Measurements from ENCODE around the gene PHLDA3. TPM values are rescaled to one million over a fixed set of nuclear protein-coding genes. Genes with fewer than 3 reads are reported as not detected.

Gene PHLDA3
- total and polyA plus RNA-seq, 2 of the 13 experiments (the other 11 are each of a cell fraction or from before 2014, with no cell fraction given) = 16.7 to 33.6 TPM

- Histone ChIP-seq H3K9me3 (ENCODE audit: low read length) (no peaks in the 10 kb centered on the region), H3K4me3 (replicated peaks in 1 of 3; ENCODE audit: insufficient read depth in 1 of 3, low read depth in 2 of 3, low read length in 3 of 3) (peak overlapping the region in 2 of 3 experiments; percentile 2 to 30; a peak in 1 of 6 replicates), H3K9ac (ENCODE audit: insufficient read depth, low read depth, low read length) (no peak overlapping the region), H3K36me3 (replicated peaks in 1 of 2; ENCODE audit: control insufficient read depth in 1 of 2, insufficient read depth in 2 of 2, low read length in 2 of 2) (no peaks in the 10 kb centered on the region), H2AFZ (ENCODE audit: low read length) (no peak overlapping the region), H3K27ac (ENCODE audit: extremely low read length, insufficient read depth, low read length) (no peak overlapping the region), H3K4me1 (ENCODE audit: insufficient read depth, low read length) (peaks cover 33% of the 10 kb centered on the region), H3K27me3 (ENCODE audit: control insufficient read depth in 1 of 2, insufficient read depth in 2 of 2, low read length in 2 of 2) (peaks cover 1 to 31% of the 10 kb centered on the region in 2 experiments; a peak in 4 of 5 replicates), H4K20me1 (ENCODE audit: insufficient read depth, low read length) (no peaks in the 10 kb centered on the region), H3K4me2 (ENCODE audit: low read depth, low read length) (peak overlapping the region; percentile 50), H3K79me2 (ENCODE audit: insufficient read depth, low read length) (no peaks in the 10 kb centered on the region)
- ChIA-PET CTCF (ENCODE audit: low intra/inter-chr PET ratio, low total read pairs) (no interaction called here), POLR2A (interaction anchor here (1.8 to 2.0 kb wide), 2 partner anchors 12 to 51 kb away, joined by 5 read pairs; partner anchors contain the start of gene PHLDA3)
- in situ Hi-C loops (cut with HindIII; ENCODE audit: extremely low pct_ligation_motif_present, low pct_unique_long_range_greater_than_20kb) = no loop called here
- intact Hi-C loops (cut with micrococcal nuclease; ENCODE audit: unreplicated experiment) = no loop called here
- DNase-seq (ENCODE audit: low spot score) (peak; percentile 65), ATAC-seq (peak; percentile 73), FAIRE-seq (peak; percentile 51)
- 10% methylated on average over 11 of the region's 11 CpGs for WGBS (ENCODE audit: low lambda C conversion rate)
- no TSS peak for BruUV-seq (replicated peaks)
- peak; percentile 36; the same call in 1 of the 2 replicates for TF ChIP-seq SAP130 (CRISPR knock-in tag; IDR thresholded peaks at IDR 0.05; ENCODE audit: low read depth)
- TF ChIP-seq, protein P1, sequence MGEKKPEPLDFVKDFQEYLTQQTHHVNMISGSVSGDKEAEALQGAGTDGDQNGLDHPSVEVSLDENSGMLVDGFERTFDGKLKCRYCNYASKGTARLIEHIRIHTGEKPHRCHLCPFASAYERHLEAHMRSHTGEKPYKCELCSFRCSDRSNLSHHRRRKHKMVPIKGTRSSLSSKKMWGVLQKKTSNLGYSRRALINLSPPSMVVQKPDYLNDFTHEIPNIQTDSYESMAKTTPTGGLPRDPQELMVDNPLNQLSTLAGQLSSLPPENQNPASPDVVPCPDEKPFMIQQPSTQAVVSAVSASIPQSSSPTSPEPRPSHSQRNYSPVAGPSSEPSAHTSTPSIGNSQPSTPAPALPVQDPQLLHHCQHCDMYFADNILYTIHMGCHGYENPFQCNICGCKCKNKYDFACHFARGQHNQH (CRISPR knock-in tag; IDR thresholded peaks at IDR 0.05) = no peak
- TF ChIP-seq ZNF567 (CRISPR knock-in tag; IDR thresholded peaks at IDR 0.05; ENCODE audit: borderline replicate concordance) = no peak
- TF ChIP-seq CEBPG (CRISPR knock-in tag; IDR thresholded peaks at IDR 0.05) = peak; percentile 90
- no peak for TF ChIP-seq ZNF121 (CRISPR knock-in tag; IDR thresholded peaks at IDR 0.05)
- TF ChIP-seq ELF3 (CRISPR knock-in tag; IDR thresholded peaks at IDR 0.05) = no peak
- no peak for TF ChIP-seq ZNF816 (CRISPR knock-in tag; IDR thresholded peaks at IDR 0.05; ENCODE audit: borderline replicate concordance)
- TF ChIP-seq CEBPB (IDR thresholded peaks at IDR 0.05; ENCODE audit: borderline replicate concordance, low read depth, low read length) = peak; percentile 96
- TF ChIP-seq, protein P2, sequence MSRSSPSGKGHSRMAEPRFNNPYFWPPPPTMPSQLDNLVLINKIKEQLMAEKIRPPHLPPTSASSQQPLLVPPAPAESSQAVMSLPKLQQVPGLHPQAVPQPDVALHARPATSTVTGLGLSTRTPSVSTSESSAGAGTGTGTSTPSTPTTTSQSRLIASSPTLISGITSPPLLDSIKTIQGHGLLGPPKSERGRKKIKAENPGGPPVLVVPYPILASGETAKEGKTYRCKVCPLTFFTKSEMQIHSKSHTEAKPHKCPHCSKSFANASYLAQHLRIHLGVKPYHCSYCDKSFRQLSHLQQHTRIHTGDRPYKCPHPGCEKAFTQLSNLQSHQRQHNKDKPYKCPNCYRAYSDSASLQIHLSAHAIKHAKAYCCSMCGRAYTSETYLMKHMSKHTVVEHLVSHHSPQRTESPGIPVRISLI (CRISPR knock-in tag; IDR thresholded peaks at IDR 0.05; ENCODE audit: borderline replicate concordance) = no peak
- no peak for TF ChIP-seq HNRNPK (IDR thresholded peaks at IDR 0.05; ENCODE audit: low read depth, low read length, poor library complexity, severe bottlenecking)
- TF ChIP-seq, protein P3, sequence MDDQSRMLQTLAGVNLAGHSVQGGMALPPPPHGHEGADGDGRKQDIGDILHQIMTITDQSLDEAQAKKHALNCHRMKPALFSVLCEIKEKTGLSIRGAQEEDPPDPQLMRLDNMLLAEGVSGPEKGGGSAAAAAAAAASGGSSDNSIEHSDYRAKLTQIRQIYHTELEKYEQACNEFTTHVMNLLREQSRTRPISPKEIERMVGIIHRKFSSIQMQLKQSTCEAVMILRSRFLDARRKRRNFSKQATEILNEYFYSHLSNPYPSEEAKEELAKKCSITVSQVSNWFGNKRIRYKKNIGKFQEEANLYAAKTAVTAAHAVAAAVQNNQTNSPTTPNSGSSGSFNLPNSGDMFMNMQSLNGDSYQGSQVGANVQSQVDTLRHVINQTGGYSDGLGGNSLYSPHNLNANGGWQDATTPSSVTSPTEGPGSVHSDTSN (CRISPR knock-in tag; IDR thresholded peaks at IDR 0.05; ENCODE audit: borderline replicate concordance) = no peak
- TF ChIP-seq XRCC5 (optimal IDR thresholded peaks at IDR 0.05; ENCODE audit: low read length) = no peak
- TF ChIP-seq ZNF292 (CRISPR knock-in tag; IDR thresholded peaks at IDR 0.05; ENCODE audit: borderline replicate concordance, low read depth) = peak; percentile 74; the same call in 1 of the 2 replicates
- TF ChIP-seq RFX3 (CRISPR knock-in tag; IDR thresholded peaks at IDR 0.05) = no peak
- TF ChIP-seq ZBTB39 (CRISPR knock-in tag; IDR thresholded peaks at IDR 0.05) = no peak
- TF ChIP-seq, protein P4, sequence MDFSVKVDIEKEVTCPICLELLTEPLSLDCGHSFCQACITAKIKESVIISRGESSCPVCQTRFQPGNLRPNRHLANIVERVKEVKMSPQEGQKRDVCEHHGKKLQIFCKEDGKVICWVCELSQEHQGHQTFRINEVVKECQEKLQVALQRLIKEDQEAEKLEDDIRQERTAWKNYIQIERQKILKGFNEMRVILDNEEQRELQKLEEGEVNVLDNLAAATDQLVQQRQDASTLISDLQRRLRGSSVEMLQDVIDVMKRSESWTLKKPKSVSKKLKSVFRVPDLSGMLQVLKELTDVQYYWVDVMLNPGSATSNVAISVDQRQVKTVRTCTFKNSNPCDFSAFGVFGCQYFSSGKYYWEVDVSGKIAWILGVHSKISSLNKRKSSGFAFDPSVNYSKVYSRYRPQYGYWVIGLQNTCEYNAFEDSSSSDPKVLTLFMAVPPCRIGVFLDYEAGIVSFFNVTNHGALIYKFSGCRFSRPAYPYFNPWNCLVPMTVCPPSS (IDR thresholded peaks at IDR 0.05) = no peak
- peak; percentile 62 for TF ChIP-seq FOSL2 (CRISPR knock-in tag; IDR thresholded peaks at IDR 0.05)
These were observed 12.3 kb downstream of the PHLDA3 start for GRCh38 chr1:201456499-201457309.
